A549 (cell line): ENCODE results near the gene CDIPT. TPM values are rescaled to one million over a fixed set of nuclear protein-coding genes. Genes with fewer than 3 reads are reported as not detected.

ENCODE experiments used
- ATAC-seq, 2 experiments: fragments of 200-7000 bp in 1 of 2; fragments of >200 bp in 1 of 2; cut with Nextera tagmentation in 1 of 2; cut with Tn5 transposase in 1 of 2; 3 replicates each; pipeline versions ENCODE4 v1.8.0 to v1.9.1; 2018 to 2020; ENCODE audit warnings: mild to moderate bottlenecking in 1 of 2, moderate library complexity in 1 of 2
- CTCF ChIA-PET: fragments of 300-600 bp; sonication (Branson Sonifier 250); formaldehyde crosslinking; extraction: SDS; loops from one replicate; lab custom pipeline; 2021; ENCODE audit warnings: antibody characterized with exemption, inconsistent platforms; lab: Yijun Ruan, JAX
- POLR2A ChIA-PET: fragments of 350-600 bp; formaldehyde crosslinking; extraction: SDS; loops from one replicate; lab custom pipeline; 2021; ENCODE audit warnings: antibody characterized with exemption, inconsistent platforms; lab: Yijun Ruan, JAX
- DNase-seq, 2 experiments: peaks; one replicate each; pipeline versions ENCODE4 v3.0.0 to v3.0.0-alpha.2; 2011 to 2016; ENCODE audit warnings: low read depth in 1 of 2, low spot score in 1 of 2
- FAIRE-seq: peaks from 2 replicates; lab custom pipeline; 2011; peaks lifted over from hg19 to GRCh38; lab: Jason Lieb, UNC
- H3K27ac ChIP-seq, 2 experiments: fragments of >200 bp; sonication (Bioruptor Twin); formaldehyde crosslinking; 3 replicates each; pipeline ENCODE4 v1.5.1; 2016 to 2017
- H3K4me1 ChIP-seq: fragments of >200 bp; sonication (Bioruptor Twin); formaldehyde crosslinking; 3 replicates; pipeline ENCODE4 v1.6.1; 2016
- H3K4me2 ChIP-seq: fragments of >200 bp; sonication (Bioruptor Twin); formaldehyde crosslinking; 3 replicates; pipeline ENCODE4 v1.6.1; 2016
- H3K4me3 ChIP-seq: fragments of >200 bp; sonication (Bioruptor Twin); formaldehyde crosslinking; 3 replicates; pipeline ENCODE4 v1.5.1; 2016
- H3K9me3 ChIP-seq: fragments of >200 bp; sonication (Bioruptor Twin); formaldehyde crosslinking; 3 replicates; pipeline ENCODE4 v1.6.1; 2016
- BHLHE40 ChIP-seq: IDR thresholded peaks from 2 replicates; pipeline ENCODE4 v1.6.1; 2012; ENCODE audit warnings: low read depth, low read length, inconsistent platforms
- CBX2 ChIP-seq: fragments of 200-600 bp; sonication (generic); IDR thresholded peaks from 2 replicates; pipeline ENCODE4 v1.6.1; 2016; ENCODE audit warnings: low read depth, mild to moderate bottlenecking, borderline replicate concordance
- EP300 ChIP-seq, 2 experiments: fragments of >200 bp; sonication (Bioruptor Twin); formaldehyde crosslinking; IDR thresholded peaks; 2 replicates in 1 of 2; 3 replicates in 1 of 2; pipeline ENCODE4 v1.6.1; 2016 to 2017
- FOSB ChIP-seq: fragments of 250-450 bp; sonication (Bioruptor Pico); IDR thresholded peaks from 2 replicates; pipeline ENCODE4 v1.5.0; 2020; ENCODE audit warnings: mild to moderate bottlenecking, moderate library complexity
- JUNB ChIP-seq: fragments of >200 bp; sonication (Bioruptor Twin); formaldehyde crosslinking; IDR thresholded peaks from 2 replicates; pipeline ENCODE4 v1.6.1; 2016
- KDM1A ChIP-seq: fragments of 200-600 bp; sonication (generic); IDR thresholded peaks from 2 replicates; pipeline ENCODE4 v1.6.1; 2016; ENCODE audit warnings: low read depth, mild to moderate bottlenecking
- NPAS2 ChIP-seq: fragments of 250-450 bp; sonication (Bioruptor Pico); IDR thresholded peaks from 2 replicates; pipeline ENCODE4 v1.8.0; 2022; ENCODE audit warnings: mild to moderate bottlenecking, moderate library complexity, borderline replicate concordance
- TFCP2L1 ChIP-seq: fragments of 250-450 bp; sonication (Bioruptor Pico); IDR thresholded peaks from 2 replicates; pipeline ENCODE4 v1.5.0; 2021; ENCODE audit warnings: mild to moderate bottlenecking
- ZFP36 ChIP-seq: fragments of 450-650 bp; IDR thresholded peaks from 2 replicates; pipeline ENCODE4 v1.6.1; 2014; ENCODE audit warnings: borderline replicate concordance; ENCODE audit not compliant: partially characterized antibody
- WGBS: methylation state at CpG from one replicate; pipeline ENCODE4 v1.1.6; 2017; ENCODE audit errors: missing lambda C conversion rate; 5-methylcytosine and 5-hydroxymethylcytosine counted together
- polyA plus RNA-seq, 4 experiments: library from polyadenylated mRNA; depleted of rRNA in 3 of 4; stranded (reverse); fragments of >200 nt; fragmentation: RNase III in 1 of 4; extraction: RNeasy Plus Mini Kit Qiagen cat#74134 plus additional on column Dnase treatment in 1 of 4; gene quantifications; 2 replicates in 3 of 4; 3 replicates in 1 of 4; pipeline ENCODE4 v1.2.3, GENCODE V29; 2011 to 2017
- TF ChIP-seq, protein P1 (sequence below): fragments of 200-600 bp; sonication (generic); IDR thresholded peaks from 2 replicates; pipeline ENCODE4 v1.6.1; 2016; ENCODE audit warnings: antibody characterized with exemption, mild to moderate bottlenecking, moderate library complexity
- TF ChIP-seq, protein P2 (sequence below): fragments of >200 bp; sonication (Bioruptor Twin); formaldehyde crosslinking; IDR thresholded peaks from 3 replicates; pipeline ENCODE4 v1.5.1; 2016
- TF ChIP-seq, protein P3 (sequence below): fragments of >200 bp; sonication (Bioruptor Twin); formaldehyde crosslinking; IDR thresholded peaks from 3 replicates; pipeline ENCODE4 v1.6.1; 2016

CDIPT gene
- polyA plus RNA-seq, 2 of the 4 experiments (the other 2 are of a cell fraction): 64.0 to 72.1 TPM

DNA sequence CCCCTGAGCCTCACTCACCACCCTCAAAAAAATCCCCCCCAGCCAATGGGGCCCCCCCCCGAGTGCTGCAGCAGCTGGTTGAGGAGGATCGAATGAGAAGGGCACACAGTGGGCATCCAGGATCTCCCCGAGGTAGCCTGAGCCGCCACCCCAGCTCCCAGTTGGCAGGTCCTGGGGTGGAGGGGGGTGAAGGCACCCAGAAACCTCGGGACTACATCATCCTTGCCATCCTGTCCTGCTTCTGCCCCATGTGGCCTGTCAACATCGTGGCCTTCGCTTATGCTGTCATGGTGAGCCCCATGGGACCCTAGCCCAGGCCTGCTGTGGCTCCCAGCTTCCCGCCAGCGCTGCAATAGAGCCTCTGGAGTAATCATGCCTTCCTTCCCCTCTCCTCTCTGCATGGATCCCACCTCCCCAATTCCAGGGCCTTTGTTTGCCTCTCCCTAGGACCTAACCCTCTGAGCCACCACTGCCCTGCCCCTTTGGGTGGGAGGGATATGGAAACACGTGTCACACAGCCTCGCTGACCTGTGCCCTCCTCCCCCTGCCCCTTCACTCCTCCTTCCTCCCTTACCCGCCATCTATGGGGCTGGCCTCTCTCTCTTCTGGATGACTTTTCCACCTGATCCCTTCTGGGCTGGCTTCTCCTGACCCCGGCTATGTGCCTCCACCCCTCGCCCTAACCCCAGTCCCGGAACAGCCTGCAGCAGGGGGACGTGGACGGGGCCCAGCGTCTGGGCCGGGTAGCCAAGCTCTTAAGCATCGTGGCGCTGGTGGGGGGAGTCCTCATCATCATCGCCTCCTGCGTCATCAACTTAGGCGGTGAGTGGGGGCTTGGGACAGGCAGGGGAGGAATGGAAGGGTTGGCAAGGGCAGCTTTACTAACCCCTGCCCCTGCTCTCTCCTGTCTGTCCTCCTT lies 49.1 kb downstream of the CDIPT start:
- WGBS: 87% methylated on average over 24 of the region's 24 CpGs
- H3K4me3 ChIP-seq: no peak overlapping the region
- FAIRE-seq: no peak
- peaks cover 49% of the 10 kb centered on the region for H3K4me1 ChIP-seq
- H3K27ac ChIP-seq: no peak overlapping the region
- ATAC-seq: no peak
- ChIA-PET POLR2A (no interaction called here), CTCF (interaction anchor here (0.6 to 24.4 kb wide), 5 partner anchors 13 to 208 kb away, joined by 3 to 568 read pairs (median 3); partner anchors contain the start of gene KIF22)
- DNase-seq: no peak
- no peak overlapping the region for H3K4me2 ChIP-seq
- TF ChIP-seq KDM1A: no peak
- TF ChIP-seq JUNB: no peak
- TF ChIP-seq, protein P1, sequence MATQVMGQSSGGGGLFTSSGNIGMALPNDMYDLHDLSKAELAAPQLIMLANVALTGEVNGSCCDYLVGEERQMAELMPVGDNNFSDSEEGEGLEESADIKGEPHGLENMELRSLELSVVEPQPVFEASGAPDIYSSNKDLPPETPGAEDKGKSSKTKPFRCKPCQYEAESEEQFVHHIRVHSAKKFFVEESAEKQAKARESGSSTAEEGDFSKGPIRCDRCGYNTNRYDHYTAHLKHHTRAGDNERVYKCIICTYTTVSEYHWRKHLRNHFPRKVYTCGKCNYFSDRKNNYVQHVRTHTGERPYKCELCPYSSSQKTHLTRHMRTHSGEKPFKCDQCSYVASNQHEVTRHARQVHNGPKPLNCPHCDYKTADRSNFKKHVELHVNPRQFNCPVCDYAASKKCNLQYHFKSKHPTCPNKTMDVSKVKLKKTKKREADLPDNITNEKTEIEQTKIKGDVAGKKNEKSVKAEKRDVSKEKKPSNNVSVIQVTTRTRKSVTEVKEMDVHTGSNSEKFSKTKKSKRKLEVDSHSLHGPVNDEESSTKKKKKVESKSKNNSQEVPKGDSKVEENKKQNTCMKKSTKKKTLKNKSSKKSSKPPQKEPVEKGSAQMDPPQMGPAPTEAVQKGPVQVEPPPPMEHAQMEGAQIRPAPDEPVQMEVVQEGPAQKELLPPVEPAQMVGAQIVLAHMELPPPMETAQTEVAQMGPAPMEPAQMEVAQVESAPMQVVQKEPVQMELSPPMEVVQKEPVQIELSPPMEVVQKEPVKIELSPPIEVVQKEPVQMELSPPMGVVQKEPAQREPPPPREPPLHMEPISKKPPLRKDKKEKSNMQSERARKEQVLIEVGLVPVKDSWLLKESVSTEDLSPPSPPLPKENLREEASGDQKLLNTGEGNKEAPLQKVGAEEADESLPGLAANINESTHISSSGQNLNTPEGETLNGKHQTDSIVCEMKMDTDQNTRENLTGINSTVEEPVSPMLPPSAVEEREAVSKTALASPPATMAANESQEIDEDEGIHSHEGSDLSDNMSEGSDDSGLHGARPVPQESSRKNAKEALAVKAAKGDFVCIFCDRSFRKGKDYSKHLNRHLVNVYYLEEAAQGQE: no peak
- no peak for TF ChIP-seq NPAS2 (CRISPR knock-in tag)
- no peak for TF ChIP-seq BHLHE40
- TF ChIP-seq FOSB (CRISPR knock-in tag): no peak
- no peak for TF ChIP-seq ZFP36
- TF ChIP-seq, protein P2, sequence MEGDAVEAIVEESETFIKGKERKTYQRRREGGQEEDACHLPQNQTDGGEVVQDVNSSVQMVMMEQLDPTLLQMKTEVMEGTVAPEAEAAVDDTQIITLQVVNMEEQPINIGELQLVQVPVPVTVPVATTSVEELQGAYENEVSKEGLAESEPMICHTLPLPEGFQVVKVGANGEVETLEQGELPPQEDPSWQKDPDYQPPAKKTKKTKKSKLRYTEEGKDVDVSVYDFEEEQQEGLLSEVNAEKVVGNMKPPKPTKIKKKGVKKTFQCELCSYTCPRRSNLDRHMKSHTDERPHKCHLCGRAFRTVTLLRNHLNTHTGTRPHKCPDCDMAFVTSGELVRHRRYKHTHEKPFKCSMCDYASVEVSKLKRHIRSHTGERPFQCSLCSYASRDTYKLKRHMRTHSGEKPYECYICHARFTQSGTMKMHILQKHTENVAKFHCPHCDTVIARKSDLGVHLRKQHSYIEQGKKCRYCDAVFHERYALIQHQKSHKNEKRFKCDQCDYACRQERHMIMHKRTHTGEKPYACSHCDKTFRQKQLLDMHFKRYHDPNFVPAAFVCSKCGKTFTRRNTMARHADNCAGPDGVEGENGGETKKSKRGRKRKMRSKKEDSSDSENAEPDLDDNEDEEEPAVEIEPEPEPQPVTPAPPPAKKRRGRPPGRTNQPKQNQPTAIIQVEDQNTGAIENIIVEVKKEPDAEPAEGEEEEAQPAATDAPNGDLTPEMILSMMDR: no peak
- H3K9me3 ChIP-seq: no peaks in the 10 kb centered on the region

DNA sequence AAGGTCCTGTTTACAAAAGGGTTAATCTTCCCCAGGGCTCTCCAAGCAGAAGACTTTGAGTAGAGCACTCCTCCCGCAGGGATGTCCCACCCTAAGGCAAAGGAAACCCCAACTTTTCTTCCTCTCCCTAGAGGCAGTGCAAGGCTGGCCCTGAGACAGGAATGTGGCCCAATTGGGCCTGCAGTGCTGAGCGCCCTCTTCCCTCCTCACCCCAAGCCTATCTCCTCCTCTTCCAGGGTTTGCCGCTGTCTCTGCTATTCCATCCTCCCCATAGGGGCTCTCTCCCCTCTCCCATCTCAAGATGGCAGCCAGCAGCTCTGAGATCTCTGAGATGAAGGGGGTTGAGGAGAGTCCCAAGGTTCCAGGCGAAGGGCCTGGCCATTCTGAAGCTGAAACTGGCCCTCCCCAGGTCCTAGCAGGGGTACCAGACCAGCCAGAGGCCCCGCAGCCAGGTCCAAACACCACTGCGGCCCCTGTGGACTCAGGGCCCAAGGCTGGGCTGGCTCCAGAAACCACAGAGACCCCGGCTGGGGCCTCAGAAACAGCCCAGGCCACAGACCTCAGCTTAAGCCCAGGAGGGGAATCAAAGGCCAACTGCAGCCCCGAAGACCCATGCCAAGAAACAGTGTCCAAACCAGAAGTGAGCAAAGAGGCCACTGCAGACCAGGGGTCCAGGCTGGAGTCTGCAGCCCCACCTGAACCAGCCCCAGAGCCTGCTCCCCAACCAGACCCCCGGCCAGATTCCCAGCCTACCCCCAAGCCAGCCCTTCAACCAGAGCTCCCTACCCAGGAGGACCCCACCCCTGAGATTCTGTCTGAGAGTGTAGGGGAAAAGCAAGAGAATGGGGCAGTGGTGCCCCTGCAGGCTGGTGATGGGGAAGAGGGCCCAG lies 50.0 kb downstream of the CDIPT start:
- Histone ChIP-seq H3K4me2 (peak overlapping the region; percentile 94), H3K4me1 (peaks cover 55% of the 10 kb centered on the region), H3K4me3 (no peak overlapping the region), H3K9me3 (no peaks in the 10 kb centered on the region), H3K27ac (peak overlapping the region in 1 of 2 experiments; percentile 88; a peak in 2 of 6 replicates)
- no peak for DNase-seq
- no peak for ATAC-seq
- no peak for FAIRE-seq
- CTCF ChIA-PET: interaction anchor here (0.6 to 24.4 kb wide), 6 partner anchors 14 to 219 kb away, joined by 3 to 568 read pairs (median 4); partner anchors contain the start of gene KIF22
- TF ChIP-seq TFCP2L1 (CRISPR knock-in tag) (no peak), CBX2 (no peak), EP300 (IDR thresholded peaks at IDR 0.05) (no peak), BHLHE40 (no peak)
- TF ChIP-seq, protein P3, sequence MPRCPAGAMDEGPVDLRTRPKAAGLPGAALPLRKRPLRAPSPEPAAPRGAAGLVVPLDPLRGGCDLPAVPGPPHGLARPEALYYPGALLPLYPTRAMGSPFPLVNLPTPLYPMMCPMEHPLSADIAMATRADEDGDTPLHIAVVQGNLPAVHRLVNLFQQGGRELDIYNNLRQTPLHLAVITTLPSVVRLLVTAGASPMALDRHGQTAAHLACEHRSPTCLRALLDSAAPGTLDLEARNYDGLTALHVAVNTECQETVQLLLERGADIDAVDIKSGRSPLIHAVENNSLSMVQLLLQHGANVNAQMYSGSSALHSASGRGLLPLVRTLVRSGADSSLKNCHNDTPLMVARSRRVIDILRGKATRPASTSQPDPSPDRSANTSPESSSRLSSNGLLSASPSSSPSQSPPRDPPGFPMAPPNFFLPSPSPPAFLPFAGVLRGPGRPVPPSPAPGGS: no peak
- TF ChIP-seq, all 56 proteins: peak for 0
- 84% methylated on average over 7 of the region's 9 CpGs for WGBS
- POLR2A ChIA-PET: no interaction called here
